C4-2B (cell line): ENCODE measurements around the gene SESN1.

Experiments used
- CTCF ChIP-seq: fragments of 450-650 bp; conservative IDR thresholded peaks from 2 replicates; pipeline ENCODE4 v1.5.1; 2017; ENCODE audit warnings: mild to moderate bottlenecking
- ZFX ChIP-seq: fragments of 450-650 bp; IDR thresholded peaks from 2 replicates; pipeline ENCODE4 v1.6.1; 2017

DNA sequence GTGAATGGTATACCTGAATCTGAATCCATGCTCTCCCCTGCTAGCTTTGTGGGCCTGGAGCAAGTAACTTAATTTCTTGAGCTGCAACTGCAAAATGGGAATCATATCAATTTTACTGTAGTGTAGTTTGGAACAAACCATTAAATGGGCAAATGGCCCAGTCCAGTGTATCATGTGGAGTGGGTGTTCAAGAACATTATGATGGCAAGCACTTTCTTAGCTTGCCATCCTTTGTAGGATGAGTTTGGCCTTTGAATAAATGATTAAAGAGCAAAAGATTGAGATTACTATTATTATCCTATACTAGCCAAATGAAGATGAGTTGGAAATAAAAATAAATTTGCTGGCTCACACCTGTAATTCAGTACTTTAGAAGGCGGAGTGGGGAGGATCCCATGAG, 120.4 kb downstream of the SESN1 start:
- TF ChIP-seq CTCF (no peak), ZFX (no peak)
